A549 (cell line): ENCODE results near the gene FUT6. TPM values are rescaled to one million over a fixed set of nuclear protein-coding genes. Genes with fewer than 3 reads are reported as not detected.

Source experiments
- ATAC-seq, 2 experiments: fragments of 200-7000 bp in 1 of 2; fragments of >200 bp in 1 of 2; cut with Nextera tagmentation in 1 of 2; cut with Tn5 transposase in 1 of 2; 3 replicates each; pipeline versions ENCODE4 v1.8.0 to v1.9.1; 2018 to 2020; ENCODE audit warnings: mild to moderate bottlenecking in 1 of 2, moderate library complexity in 1 of 2
- CTCF ChIA-PET: fragments of 300-600 bp; sonication (Branson Sonifier 250); formaldehyde crosslinking; extraction: SDS; loops from one replicate; lab custom pipeline; 2021; ENCODE audit warnings: antibody characterized with exemption, inconsistent platforms; lab: Yijun Ruan, JAX
- POLR2A ChIA-PET: fragments of 350-600 bp; formaldehyde crosslinking; extraction: SDS; loops from one replicate; lab custom pipeline; 2021; ENCODE audit warnings: antibody characterized with exemption, inconsistent platforms; lab: Yijun Ruan, JAX
- DNase-seq, 2 experiments: peaks; one replicate each; pipeline versions ENCODE4 v3.0.0 to v3.0.0-alpha.2; 2011 to 2016; ENCODE audit warnings: low read depth in 1 of 2, low spot score in 1 of 2
- FAIRE-seq: peaks from 2 replicates; lab custom pipeline; 2011; peaks lifted over from hg19 to GRCh38; lab: Jason Lieb, UNC
- H3K27ac ChIP-seq, 2 experiments: fragments of >200 bp; sonication (Bioruptor Twin); formaldehyde crosslinking; 3 replicates each; pipeline ENCODE4 v1.5.1; 2016 to 2017
- H3K4me1 ChIP-seq: fragments of >200 bp; sonication (Bioruptor Twin); formaldehyde crosslinking; 3 replicates; pipeline ENCODE4 v1.6.1; 2016
- H3K4me2 ChIP-seq: fragments of >200 bp; sonication (Bioruptor Twin); formaldehyde crosslinking; 3 replicates; pipeline ENCODE4 v1.6.1; 2016
- H3K4me3 ChIP-seq: fragments of >200 bp; sonication (Bioruptor Twin); formaldehyde crosslinking; 3 replicates; pipeline ENCODE4 v1.5.1; 2016
- H3K9me3 ChIP-seq: fragments of >200 bp; sonication (Bioruptor Twin); formaldehyde crosslinking; 3 replicates; pipeline ENCODE4 v1.6.1; 2016
- BHLHE40 ChIP-seq: IDR thresholded peaks from 2 replicates; pipeline ENCODE4 v1.6.1; 2012; ENCODE audit warnings: low read depth, low read length, inconsistent platforms
- CBX8 ChIP-seq: fragments of 200-600 bp; sonication (generic); IDR thresholded peaks from 2 replicates; pipeline ENCODE4 v1.6.1; 2016
- CEBPB ChIP-seq, 2 experiments: fragments of >200 bp in 1 of 2; sonication (Bioruptor Twin) in 1 of 2; formaldehyde crosslinking in 1 of 2; IDR thresholded peaks; 2 replicates each; pipeline ENCODE4 v1.6.1; 2012 to 2016
- CHD2 ChIP-seq: fragments of 150-350 bp; IDR thresholded peaks from 2 replicates; pipeline ENCODE4 v1.6.1; 2014; ENCODE audit warnings: low read length; ENCODE audit not compliant: partially characterized antibody
- EHMT2 ChIP-seq: fragments of 200-600 bp; sonication (generic); IDR thresholded peaks from 2 replicates; pipeline ENCODE4 v1.6.1; 2016; ENCODE audit warnings: antibody characterized with exemption, low read depth, mild to moderate bottlenecking, moderate library complexity
- EP300 ChIP-seq, 2 experiments: fragments of >200 bp; sonication (Bioruptor Twin); formaldehyde crosslinking; IDR thresholded peaks; 2 replicates in 1 of 2; 3 replicates in 1 of 2; pipeline ENCODE4 v1.6.1; 2016 to 2017
- ESRRA ChIP-seq: fragments of 150-350 bp; IDR thresholded peaks from 2 replicates; pipeline ENCODE4 v1.6.1; 2014; ENCODE audit warnings: mild to moderate bottlenecking, low read length, borderline replicate concordance
- JUN ChIP-seq, 2 experiments: fragments of >200 bp; sonication (Bioruptor Twin); formaldehyde crosslinking; IDR thresholded peaks; 2 replicates in 1 of 2; 3 replicates in 1 of 2; pipeline ENCODE4 v1.6.1; 2016 to 2017
- MAZ ChIP-seq: fragments of 150-350 bp; IDR thresholded peaks from 2 replicates; pipeline ENCODE4 v1.6.1; 2014; ENCODE audit warnings: antibody characterized with exemption, low read depth, low read length, borderline replicate concordance
- NFE2L2 ChIP-seq: fragments of 150-350 bp; conservative IDR thresholded peaks from 2 replicates; pipeline ENCODE4 v1.6.1; 2014; ENCODE audit warnings: low read length
- PHF8 ChIP-seq: fragments of 200-600 bp; sonication (generic); IDR thresholded peaks from 2 replicates; pipeline ENCODE4 v1.6.1; 2016; ENCODE audit warnings: low read depth, mild to moderate bottlenecking, antibody characterized with exemption, moderate library complexity, borderline replicate concordance
- POLR2A ChIP-seq: IDR thresholded peaks from 2 replicates; pipeline ENCODE4 v1.6.1; 2012; ENCODE audit warnings: mild to moderate bottlenecking, low read length
- POLR2AphosphoS2 ChIP-seq: conservative IDR thresholded peaks from 2 replicates; pipeline ENCODE4 v1.6.1; 2012; ENCODE audit warnings: low read length, improper control_type of control experiment, inconsistent platforms
- RAD21 ChIP-seq, 2 experiments: fragments of >200 bp in 1 of 2; sonication (Bioruptor Twin) in 1 of 2; formaldehyde crosslinking in 1 of 2; IDR thresholded peaks in 1 of 2; conservative IDR thresholded peaks in 1 of 2; 2 replicates in 1 of 2; 3 replicates in 1 of 2; pipeline ENCODE4 v1.6.1; 2012 to 2018; ENCODE audit warnings: inconsistent platforms in 1 of 2
- RARB ChIP-seq: fragments of 250-450 bp; sonication (Bioruptor Pico); IDR thresholded peaks from 2 replicates; pipeline ENCODE4 v1.8.0; 2021; ENCODE audit warnings: mild to moderate bottlenecking, moderate library complexity
- RNF2 ChIP-seq: fragments of 200-600 bp; sonication (generic); IDR thresholded peaks from 2 replicates; pipeline ENCODE4 v1.6.1; 2016; ENCODE audit warnings: low read depth, mild to moderate bottlenecking, antibody characterized with exemption, moderate library complexity, borderline replicate concordance
- TFCP2L1 ChIP-seq: fragments of 250-450 bp; sonication (Bioruptor Pico); IDR thresholded peaks from 2 replicates; pipeline ENCODE4 v1.5.0; 2021; ENCODE audit warnings: mild to moderate bottlenecking
- TP53 ChIP-seq: fragments of 250-450 bp; sonication (Bioruptor Pico); IDR thresholded peaks from 2 replicates; pipeline ENCODE4 v1.5.0; 2021; ENCODE audit warnings: mild to moderate bottlenecking, moderate library complexity
- WGBS: methylation state at CpG from one replicate; pipeline ENCODE4 v1.1.6; 2017; ENCODE audit errors: missing lambda C conversion rate; 5-methylcytosine and 5-hydroxymethylcytosine counted together
- polyA plus RNA-seq, 4 experiments: library from polyadenylated mRNA; depleted of rRNA in 3 of 4; stranded (reverse); fragments of >200 nt; fragmentation: RNase III in 1 of 4; extraction: RNeasy Plus Mini Kit Qiagen cat#74134 plus additional on column Dnase treatment in 1 of 4; gene quantifications; 2 replicates in 3 of 4; 3 replicates in 1 of 4; pipeline ENCODE4 v1.2.3, GENCODE V29; 2011 to 2017
- TF ChIP-seq, protein P1 (sequence below): fragments of >200 bp; sonication (Bioruptor Twin); formaldehyde crosslinking; IDR thresholded peaks from 3 replicates; pipeline ENCODE4 v1.6.1; 2016
- TF ChIP-seq, protein P2 (sequence below): IDR thresholded peaks from 2 replicates; pipeline ENCODE4 v1.6.1; 2012

FUT6 gene
- polyA plus RNA-seq, 2 of the 4 experiments (the other 2 are of a cell fraction), result not detected

DNA sequence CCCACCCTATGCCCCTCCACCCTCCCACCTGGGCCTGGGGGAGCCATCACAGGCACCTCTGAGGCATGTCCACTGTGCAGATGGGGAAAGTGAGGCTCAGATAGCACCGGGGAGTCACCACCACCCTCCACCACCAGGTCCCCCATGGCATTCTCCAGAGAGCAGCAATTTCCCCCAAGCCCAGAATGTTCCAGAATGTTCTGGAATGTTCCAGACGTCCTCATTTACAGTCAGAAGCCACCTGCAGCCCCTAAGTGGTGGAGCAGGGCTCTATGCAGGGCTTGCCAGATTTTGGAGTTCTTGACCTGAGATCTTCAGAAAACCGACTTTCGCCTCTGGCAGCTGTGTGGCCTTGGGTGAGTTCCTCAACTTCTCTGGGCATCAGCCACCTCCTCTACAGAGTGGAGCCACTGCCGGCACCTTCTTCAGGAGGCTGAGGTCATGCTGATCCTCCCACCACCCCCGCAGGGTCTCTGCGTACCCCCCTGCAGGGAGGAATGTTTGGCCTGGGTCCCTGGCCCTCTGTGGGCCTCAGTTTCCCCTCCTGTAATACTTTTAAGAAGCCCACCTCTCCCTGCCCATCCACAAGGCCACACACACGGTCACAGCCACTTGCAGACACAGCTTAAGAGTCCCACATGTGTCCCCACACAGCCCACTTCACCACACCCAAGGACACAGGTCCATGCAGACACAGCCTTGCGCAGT is 24.7 kb upstream of the FUT6 start:
- CTCF ChIA-PET, result no interaction called here
- no peak for DNase-seq
- no peak for FAIRE-seq
- no peaks in the 10 kb centered on the region for H3K9me3 ChIP-seq
- no peak for TF ChIP-seq RNF2
- TF ChIP-seq JUN (IDR thresholded peaks at IDR 0.05), result no peak
- no peak for TF ChIP-seq PHF8
- no peak for TF ChIP-seq ESRRA
- no peak for TF ChIP-seq TFCP2L1 (CRISPR knock-in tag)
- TF ChIP-seq POLR2AphosphoS2, result no peak
- TF ChIP-seq RARB (CRISPR knock-in tag), result no peak
- TF ChIP-seq, protein P1, sequence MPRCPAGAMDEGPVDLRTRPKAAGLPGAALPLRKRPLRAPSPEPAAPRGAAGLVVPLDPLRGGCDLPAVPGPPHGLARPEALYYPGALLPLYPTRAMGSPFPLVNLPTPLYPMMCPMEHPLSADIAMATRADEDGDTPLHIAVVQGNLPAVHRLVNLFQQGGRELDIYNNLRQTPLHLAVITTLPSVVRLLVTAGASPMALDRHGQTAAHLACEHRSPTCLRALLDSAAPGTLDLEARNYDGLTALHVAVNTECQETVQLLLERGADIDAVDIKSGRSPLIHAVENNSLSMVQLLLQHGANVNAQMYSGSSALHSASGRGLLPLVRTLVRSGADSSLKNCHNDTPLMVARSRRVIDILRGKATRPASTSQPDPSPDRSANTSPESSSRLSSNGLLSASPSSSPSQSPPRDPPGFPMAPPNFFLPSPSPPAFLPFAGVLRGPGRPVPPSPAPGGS, result no peak
- TF ChIP-seq BHLHE40, result no peak
- TF ChIP-seq TP53 (CRISPR knock-in tag), result no peak
- H3K4me1 ChIP-seq, result 0 out of 3 replicates have a peak, but pooled peaks cover 5% of the 10 kb centered on the region
- 73% methylated on average over 4 of the region's 9 CpGs for WGBS
- POLR2A ChIA-PET, result interaction anchor here (1.7 kb wide), 1 partner anchor 36 kb away, joined by 5 read pairs; no protein-coding TSS in a partner anchor
- no peak for ATAC-seq
- H3K27ac ChIP-seq, result no peak overlapping the region
- H3K4me3 ChIP-seq, result no peak overlapping the region
- H3K4me2 ChIP-seq, result no peak overlapping the region

DNA sequence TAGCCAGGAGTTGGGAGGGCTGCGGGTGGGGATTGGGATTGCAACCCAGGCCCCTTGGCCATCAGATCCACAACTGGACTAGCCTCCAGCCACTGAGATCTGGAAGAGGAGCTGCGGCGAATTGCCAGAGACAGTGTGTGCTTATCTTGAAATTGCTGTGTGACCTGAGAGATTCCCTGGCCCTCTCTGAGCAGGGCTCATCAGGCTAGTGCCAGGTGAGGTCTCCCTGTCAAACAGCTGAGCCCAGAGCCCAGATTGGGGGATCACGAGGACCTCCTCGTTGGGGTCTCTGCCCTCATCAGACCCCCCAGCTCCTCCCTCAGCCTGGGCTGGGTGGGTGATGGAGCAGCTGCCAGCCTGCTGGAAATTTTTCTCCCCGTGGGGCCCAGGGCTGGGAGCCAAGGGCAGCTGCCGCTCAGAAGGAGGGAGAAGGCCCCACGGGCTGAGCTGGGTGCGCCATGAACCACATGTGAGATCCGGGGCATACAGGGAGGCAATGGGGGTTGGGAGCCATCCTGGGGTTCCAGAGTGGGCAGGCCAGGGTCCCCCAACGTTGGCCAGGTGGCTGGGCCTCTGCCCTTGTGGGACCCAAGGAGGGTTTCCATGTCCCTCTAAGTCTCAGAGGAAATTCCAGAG is 23.6 kb upstream of the FUT6 start:
- DNase-seq, result no peak
- CTCF ChIA-PET, result interaction anchor here (1.1 to 1.2 kb wide), 2 partner anchors 29 to 59 kb away, joined by 3 read pairs; no protein-coding TSS in a partner anchor
- Histone ChIP-seq H3K4me1 (0 out of 3 replicates have a peak, but pooled peaks cover 5% of the 10 kb centered on the region), H3K9me3 (no peaks in the 10 kb centered on the region), H3K4me2 (no peak overlapping the region), H3K4me3 (no peak overlapping the region), H3K27ac (no peak overlapping the region)
- no peak for ATAC-seq
- 70% methylated on average over 2 of the region's 11 CpGs for WGBS
- TF ChIP-seq CHD2 (no peak), CEBPB (IDR thresholded peaks at IDR 0.05) (no peak), EP300 (IDR thresholded peaks at IDR 0.05) (no peak), EHMT2 (no peak), CBX8 (no peak), POLR2A (no peak), NFE2L2 (no peak), RAD21 (conservative IDR thresholded peaks at IDR 0.05 in 1 of 2, IDR thresholded peaks at IDR 0.05 in 1 of 2) (no peak), MAZ (no peak)
- TF ChIP-seq, protein P2, sequence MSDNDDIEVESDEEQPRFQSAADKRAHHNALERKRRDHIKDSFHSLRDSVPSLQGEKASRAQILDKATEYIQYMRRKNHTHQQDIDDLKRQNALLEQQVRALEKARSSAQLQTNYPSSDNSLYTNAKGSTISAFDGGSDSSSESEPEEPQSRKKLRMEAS, result no peak
- FAIRE-seq, result no peak
- POLR2A ChIA-PET, result interaction anchor here (1.7 kb wide), 1 partner anchor 35 kb away, joined by 5 read pairs; no protein-coding TSS in a partner anchor
